HG03280 (cell line): ENCODE results near the gene FPR1.
A peak's percentile ranks its signal among the peaks of the same experiment; 100 is the strongest.

Experiments
- ATAC-seq: cut with Tn5 transposase; IDR thresholded peaks from one replicate; pipeline ENCODE4 v1.9.1; 2021; ENCODE audit warnings: mild to moderate bottlenecking, moderate library complexity; ENCODE audit not compliant: unreplicated experiment

The FPR1 gene

DNA sequence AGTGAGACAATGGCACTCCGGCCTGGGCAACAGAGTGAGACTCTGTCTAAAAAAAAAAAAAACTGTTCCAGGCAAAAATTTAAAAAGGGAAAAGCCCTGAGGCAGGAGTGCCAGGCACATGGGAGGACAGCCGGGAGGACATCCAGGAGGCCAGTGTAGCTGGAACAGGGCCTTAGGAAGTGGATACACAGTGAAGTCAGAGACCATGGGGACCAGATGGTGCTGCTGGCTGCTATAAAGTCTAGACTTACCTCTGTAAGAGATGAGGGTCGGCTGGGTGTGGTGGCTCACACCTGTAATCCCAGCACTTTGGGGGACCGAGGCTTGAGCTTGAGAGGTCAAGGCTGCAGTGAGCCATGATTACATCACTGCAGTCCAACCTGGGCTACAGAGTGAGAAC, 42.9 kb downstream of the FPR1 start:
- no peak for ATAC-seq

DNA sequence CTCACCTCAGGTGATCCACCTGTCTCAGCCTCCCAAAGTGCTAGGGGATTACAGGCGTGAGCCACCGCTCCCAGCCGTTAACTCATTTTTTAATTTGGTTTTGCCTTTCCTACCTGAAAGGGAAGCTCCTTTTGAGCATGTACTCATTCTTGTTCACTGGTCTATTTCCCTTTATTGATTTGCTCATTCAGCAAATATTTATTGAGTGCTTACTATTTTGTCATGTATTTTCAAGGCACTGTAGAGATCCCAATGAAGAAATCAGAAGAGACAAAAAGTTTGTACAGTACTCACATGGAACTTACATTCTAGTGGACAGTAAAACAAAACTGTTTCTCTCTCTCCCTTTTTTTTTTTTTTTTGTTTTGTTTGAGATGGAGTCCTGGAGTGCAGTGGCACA, 44.8 kb downstream of the FPR1 start:
- no peak for ATAC-seq

DNA sequence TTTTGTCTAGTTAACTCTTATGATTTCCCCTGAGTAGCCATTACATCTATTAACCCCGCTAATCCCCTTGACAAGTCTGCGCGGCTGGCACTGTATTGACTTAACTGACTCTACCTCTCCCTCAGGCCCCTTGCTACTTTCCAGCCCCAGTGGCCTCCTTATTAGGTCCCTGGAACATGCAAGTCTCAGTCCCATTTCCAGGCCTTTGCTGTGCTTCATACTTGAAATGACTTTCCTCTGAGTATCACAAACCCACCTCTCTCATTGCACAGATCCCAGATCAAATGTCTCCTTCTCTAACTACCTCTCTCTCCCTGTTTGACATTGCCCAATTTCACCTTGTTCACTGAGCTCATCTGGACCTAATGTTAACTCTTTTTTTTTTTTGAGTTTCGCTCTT, 45.4 kb downstream of the FPR1 start:
- no peak for ATAC-seq

DNA sequence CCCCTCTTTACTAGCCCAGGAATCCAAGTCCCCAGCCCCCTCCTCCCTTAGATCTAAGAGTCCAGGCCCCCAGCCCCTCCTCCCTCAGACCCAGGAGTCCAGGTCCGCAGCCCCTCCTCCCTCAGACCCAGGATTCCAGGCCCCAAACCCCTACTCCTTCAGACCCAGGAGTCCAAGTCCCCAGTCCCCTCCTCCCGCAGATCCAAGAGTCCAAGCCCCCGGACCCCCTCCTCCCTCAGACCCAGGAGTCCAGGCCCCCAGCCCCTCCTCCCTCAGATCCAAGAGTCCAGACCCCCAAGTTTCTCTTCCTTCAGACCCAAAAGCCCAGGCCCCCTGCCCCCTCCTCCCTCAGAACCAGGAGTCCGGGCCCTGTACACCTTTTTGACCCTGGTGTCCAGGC, 47.1 kb downstream of the FPR1 start:
- no peak for ATAC-seq

DNA sequence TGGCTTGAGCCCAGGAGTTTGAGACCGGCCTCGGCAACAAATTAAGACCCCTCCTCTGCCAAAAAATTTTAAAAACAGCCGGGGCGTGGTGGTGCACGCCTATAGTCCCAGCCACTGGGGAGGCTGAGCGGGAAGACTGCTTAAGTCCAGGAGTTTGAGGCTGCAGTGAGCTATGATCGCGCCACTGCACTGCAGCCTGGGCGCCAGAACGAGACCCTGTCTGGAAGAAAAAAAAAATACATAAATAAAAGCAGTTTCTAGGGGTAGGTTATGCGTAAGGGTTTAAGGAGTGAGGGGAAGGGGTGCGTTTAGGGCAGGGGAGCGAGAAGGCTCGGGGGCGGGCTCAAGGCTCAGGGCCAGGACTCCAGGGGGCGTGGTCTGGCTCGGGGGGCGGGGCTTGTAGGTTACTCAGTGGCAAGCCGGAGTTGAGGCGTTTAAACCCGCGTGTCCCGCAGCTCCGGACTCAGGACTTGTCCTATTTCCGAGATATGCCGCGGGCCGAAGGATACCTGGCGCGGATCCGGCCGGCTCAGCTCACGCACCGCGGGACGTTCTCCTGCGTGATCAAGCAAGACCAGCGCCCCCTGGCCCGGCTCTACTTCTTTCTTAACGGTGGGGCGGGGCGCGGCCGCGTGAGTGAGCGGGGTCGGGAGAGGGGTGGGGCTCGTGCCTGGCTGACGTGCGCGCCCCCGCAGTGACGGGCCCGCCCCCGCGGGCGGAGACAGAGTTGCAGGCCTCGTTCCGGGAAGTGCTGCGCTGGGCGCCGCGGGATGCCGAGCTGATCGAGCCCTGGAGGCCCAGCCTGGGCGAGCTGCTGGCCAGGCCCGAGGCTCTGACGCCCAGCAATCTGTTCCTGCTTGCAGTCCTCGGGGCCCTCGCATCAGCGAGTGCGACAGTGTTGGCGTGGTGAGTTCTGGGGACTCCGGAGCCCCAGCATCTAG, 47.8 kb downstream of the FPR1 start:
- ATAC-seq: peak; percentile 85

DNA sequence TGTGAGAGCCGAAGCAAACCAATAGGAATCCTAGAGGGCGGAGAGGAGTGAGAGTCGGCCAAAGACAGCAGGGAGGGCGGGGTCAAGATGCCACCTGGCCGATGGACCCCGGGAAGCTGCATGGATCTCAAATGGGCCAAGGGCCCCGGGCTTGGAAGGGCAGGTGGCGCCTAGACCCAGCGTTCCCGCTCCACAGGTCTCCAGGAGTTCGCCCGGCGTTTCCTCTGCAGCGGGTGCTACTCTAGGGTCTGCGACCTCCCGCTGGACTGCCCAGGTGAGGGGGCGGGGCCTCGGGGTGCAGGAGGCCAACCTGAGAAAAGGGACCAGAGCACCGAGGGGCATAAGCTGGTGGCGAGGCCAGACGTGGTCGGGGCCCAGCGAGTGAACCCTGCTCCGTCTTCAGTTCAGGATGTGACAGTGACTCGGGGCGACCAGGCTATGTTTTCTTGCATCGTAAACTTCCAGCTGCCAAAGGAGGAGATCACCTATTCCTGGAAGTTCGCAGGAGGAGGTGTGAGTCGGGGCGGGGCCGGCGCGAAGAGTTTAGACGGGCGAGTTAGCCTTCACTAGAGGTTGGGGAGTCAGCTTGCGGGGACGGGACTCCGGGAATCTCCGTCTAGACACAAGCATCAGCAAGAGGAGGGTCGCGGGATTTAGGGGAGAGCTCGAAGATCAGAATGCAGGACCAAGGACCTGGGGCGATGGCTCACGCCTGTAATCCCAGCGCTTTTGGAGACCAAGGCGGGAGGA, 48.7 kb downstream of the FPR1 start:
- ATAC-seq: no peak

DNA sequence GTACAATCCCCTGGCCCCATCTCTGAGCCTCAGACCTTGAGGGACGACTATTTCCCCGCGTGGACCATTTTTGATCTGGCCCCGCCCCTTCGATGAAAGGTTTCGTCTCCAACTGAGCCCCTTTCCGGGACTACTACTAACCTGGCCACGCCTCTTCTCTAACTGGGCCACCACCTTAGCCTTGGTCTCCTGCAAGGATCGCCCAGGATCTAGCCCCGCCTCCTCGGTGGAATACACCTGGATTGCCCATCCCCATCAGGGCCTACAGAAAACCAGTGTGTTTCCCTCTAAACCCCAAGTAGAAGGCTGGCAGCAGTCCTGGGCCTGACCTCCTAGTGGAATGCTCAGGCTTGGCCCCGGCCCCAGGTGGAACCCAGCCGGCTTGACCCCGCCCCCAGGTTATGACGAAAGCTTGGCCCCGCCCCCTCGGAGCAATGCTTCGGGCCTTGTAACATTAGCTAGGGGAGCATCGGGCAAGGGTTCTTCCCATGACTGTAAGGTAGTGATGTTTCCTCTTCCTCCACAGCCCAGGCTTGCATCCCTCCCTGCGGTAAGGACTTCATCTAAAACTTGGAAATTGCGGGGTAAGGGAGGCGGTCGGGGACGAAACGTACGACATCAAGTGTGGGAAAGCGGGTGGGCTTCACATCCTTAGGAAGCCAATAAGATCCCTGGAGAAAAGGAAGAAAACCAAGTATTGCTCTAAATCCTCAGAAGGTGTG, 49.4 kb downstream of the FPR1 start:
- ATAC-seq: no peak

DNA sequence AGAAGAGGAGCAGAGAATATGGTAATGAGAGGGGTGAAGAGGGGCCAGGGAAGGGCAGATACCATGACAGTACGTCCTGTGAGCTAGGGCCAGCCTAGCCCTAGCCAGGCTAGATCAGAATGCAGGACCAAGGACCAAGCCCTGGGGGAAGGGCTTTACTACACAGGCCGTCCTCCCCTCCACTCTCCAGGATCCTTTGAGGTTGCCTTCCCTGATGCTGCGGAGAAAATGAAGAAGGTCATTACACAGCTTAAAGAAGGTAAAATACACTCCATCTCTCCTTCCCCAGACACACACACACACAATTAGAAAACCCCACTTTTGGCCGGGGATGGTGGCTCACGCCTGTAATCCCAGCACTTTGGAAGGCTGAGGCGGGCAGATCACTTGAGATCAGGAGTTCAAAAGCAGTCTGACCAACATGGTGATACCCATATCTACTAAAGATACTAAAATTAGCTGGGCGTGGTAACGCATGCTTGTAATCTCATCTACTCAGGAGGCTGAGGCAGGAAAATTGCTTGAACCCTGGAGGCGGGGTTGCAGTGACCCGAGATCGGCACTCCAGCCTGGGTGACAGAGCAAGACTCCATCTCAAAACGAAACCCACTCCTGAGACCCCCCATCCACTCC, 50.1 kb downstream of the FPR1 start:
- no peak for ATAC-seq

DNA sequence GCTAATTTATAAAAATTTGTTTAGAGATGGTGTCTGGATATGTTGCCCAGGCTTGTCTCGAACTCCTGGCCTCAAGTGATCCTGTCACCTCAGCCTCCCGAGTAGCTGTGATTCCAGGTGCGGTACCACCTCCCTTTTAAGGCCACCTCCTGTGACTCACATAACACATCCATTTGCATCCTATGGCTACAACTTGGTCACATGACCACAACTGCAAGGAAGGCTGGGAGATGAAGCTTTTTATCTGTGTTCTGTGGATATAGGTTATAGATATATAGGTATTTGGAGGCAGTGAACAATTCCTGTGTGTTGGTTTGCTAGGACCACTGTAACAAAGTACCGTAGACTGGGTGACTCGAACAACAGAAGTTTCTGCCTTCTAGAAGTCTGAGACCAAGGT, 52.5 kb downstream of the FPR1 start:
- no peak for ATAC-seq

DNA sequence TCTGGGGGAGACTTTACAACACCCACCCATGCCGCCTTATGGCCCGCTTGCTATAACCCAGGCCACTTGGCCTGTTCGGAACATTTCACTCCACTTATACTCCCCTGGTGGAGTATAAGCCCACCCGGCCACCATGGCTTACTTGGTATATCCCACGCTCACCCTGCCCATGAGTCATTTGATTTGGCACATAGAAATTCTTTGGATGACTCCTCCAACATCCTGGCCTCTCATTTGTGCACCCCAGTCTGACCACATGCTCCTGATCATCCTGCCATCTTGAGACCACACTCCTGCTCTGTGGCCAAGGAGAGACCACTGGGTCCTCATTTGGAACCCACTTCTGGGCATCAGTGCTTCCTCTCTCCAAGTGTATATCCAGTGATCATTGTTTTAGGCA, 53.4 kb downstream of the FPR1 start:
- no peak for ATAC-seq

DNA sequence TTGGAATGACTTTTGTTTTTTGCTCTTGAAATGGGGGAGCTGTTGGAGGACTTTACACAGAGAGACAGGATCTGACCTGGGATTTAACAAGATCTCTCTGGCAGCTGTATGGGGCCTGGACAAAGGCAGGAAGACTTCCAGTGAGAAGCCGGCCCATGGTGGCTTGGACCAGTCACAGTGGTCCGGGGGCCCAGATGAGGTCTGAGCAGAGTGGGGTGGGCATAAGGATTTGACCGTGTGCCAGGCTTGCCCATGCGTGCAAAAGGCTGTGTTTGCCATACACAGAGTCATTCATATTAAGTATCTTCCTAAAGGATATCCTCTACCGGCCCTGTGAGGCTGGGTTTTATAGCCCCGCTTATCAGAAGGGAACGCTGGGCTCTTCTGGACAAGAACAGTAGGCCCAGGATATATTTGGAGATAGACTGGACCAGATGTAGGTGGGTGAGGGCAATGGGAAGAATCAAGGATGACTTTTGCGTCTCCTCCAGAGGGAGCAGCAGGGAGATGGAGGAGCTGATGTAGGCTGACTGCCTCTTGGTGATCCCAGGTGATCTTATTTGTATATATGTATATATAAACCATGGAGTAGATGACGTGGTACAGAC, 54.4 kb downstream of the FPR1 start:
- ATAC-seq: no peak

DNA sequence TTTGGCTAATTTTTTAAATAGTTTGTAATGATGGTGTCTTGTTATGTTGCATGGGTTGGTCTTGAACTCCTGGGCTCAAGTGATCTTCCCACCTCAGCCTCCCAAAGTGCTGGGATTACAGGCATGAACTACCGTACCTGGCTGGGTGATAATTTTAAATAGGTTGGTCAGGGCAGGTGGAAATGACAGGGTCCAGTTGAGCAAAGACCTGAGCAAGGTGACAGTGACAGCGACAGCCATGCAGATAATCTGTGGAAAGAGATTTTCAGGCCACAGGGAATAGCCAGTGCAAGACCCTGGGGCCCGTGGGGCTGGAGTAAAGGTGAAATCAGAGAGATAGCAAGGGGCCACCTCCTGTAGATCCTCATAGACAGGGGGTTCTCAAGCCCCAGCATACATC, 55.1 kb downstream of the FPR1 start:
- ATAC-seq: no peak
